K562 (cell line): ENCODE measurements around the gene MET. TPM values are rescaled to one million over a fixed set of nuclear protein-coding genes. Genes with fewer than 3 reads are reported as not detected.

Source experiments
- ATAC-seq: fragments of 200-7000 bp; cut with Tn5 transposase; 3 replicates; pipeline ENCODE4 v1.9.1; 2020; ENCODE audit warnings: moderate library complexity
- BruUV-seq: library from RNA; stranded (reverse); fragments of 400-500 nt; replicated peaks from 2 replicates; lab custom pipeline; 2021; lab: Mats Ljungman, UMichigan
- CTCF ChIA-PET: fragments of 300-600 bp; formaldehyde crosslinking; extraction: SDS; loops from one replicate; lab custom pipeline; 2021; ENCODE audit warnings: low intra/inter-chr PET ratio; lab: Yijun Ruan, JAX
- POLR2A ChIA-PET: fragments of 300-600, 350-650 bp; sonication (Branson Sonifier 250); formaldehyde crosslinking; extraction: SDS; loops from one replicate; lab custom pipeline; 2021; ENCODE audit warnings: antibody characterized with exemption, inconsistent platforms; lab: Yijun Ruan, JAX
- DNase-seq, 4 experiments: peaks; one replicate each; pipeline versions ENCODE4 v3.0.0 to v3.0.0-alpha.2; 2011 to 2018; ENCODE audit warnings: low spot score in 3 of 4, mixed read lengths in 3 of 4; ENCODE audit errors: extremely low read depth in 1 of 4
- FAIRE-seq: peaks from 2 replicates; lab custom pipeline; 2011; peaks lifted over from hg19 to GRCh38; lab: Jason Lieb, UNC
- H2AFZ ChIP-seq: 2 replicates; pipeline ENCODE4 v1.6.0; 2011; ENCODE audit warnings: low read depth, low read length, control low read depth, inconsistent platforms
- H3K27ac ChIP-seq: fragments of 200-600 bp; 3 replicates; pipeline ENCODE4 v1.8.0; 2011; ENCODE audit warnings: low read depth, mild to moderate bottlenecking, control low read depth, inconsistent platforms, low read length, moderate library complexity, mixed read lengths; ENCODE audit errors: extremely low read depth
- H3K27me3 ChIP-seq, 2 experiments: fragments of 300-600 bp in 1 of 2; 2 replicates in 1 of 2; 3 replicates in 1 of 2; pipeline versions ENCODE4 v1.6.0 to v1.8.0; 2011; ENCODE audit warnings: inconsistent platforms in 2 of 2, low read length in 2 of 2, mild to moderate bottlenecking in 1 of 2, mixed read lengths in 1 of 2, moderate library complexity in 1 of 2; ENCODE audit not compliant: control insufficient read depth in 2 of 2, insufficient read depth in 2 of 2
- H3K36me3 ChIP-seq: fragments of 300-600 bp; 3 replicates; pipeline ENCODE4 v1.8.0; 2011; ENCODE audit warnings: mild to moderate bottlenecking, low read length, inconsistent platforms; ENCODE audit not compliant: control insufficient read depth, insufficient read depth
- H3K4me1 ChIP-seq, 2 experiments: fragments of 200-600 bp in 1 of 2; replicated peaks in 1 of 2; 2 replicates in 1 of 2; 3 replicates in 1 of 2; pipeline versions ENCODE4 v1.5.1 to v1.8.0; 2011; ENCODE audit warnings: inconsistent platforms in 2 of 2, low read length in 2 of 2, mild to moderate bottlenecking in 1 of 2, mixed read lengths in 1 of 2, moderate library complexity in 1 of 2; ENCODE audit not compliant: control insufficient read depth in 2 of 2, insufficient read depth in 2 of 2
- H3K4me2 ChIP-seq: 2 replicates; pipeline ENCODE4 v1.6.1; 2011; ENCODE audit warnings: low read length, control low read depth, inconsistent platforms, mixed read lengths; ENCODE audit not compliant: insufficient read depth
- H3K4me3 ChIP-seq: fragments of 200-600 bp; sonication (generic), shearing (Covaris generic); 2 replicates; pipeline ENCODE4 v1.5.1; 2016; ENCODE audit warnings: control low read depth, inconsistent platforms
- H3K79me2 ChIP-seq: fragments of 200-600 bp; 3 replicates; pipeline ENCODE4 v1.8.0; 2011; ENCODE audit warnings: low read length, inconsistent platforms; ENCODE audit not compliant: control insufficient read depth, insufficient read depth
- H3K9ac ChIP-seq, 2 experiments: 2 replicates each; pipeline versions ENCODE4 v1.6.0 to v1.6.1; 2011; ENCODE audit warnings: low read depth in 2 of 2, low read length in 2 of 2, control low read depth in 1 of 2, inconsistent platforms in 1 of 2, mild to moderate bottlenecking in 1 of 2, mixed read lengths in 1 of 2; ENCODE audit not compliant: insufficient read depth in 1 of 2
- H3K9me1 ChIP-seq: one replicate; pipeline ENCODE4 v1.6.0; 2011; ENCODE audit warnings: inconsistent platforms, mild to moderate bottlenecking, low read length, moderate library complexity; ENCODE audit not compliant: control insufficient read depth, insufficient read depth
- H3K9me3 ChIP-seq: replicated peaks from 2 replicates; pipeline ENCODE4 v1.5.1; 2011; ENCODE audit warnings: low read depth, low read length, inconsistent platforms; ENCODE audit not compliant: control insufficient read depth, insufficient read depth
- H4K20me1 ChIP-seq: replicated peaks from 2 replicates; pipeline ENCODE4 v1.6.1; 2011; ENCODE audit warnings: low read length, inconsistent platforms, mixed read lengths; ENCODE audit not compliant: control insufficient read depth, insufficient read depth
- CBFA2T3 ChIP-seq: fragments of 450-650 bp; IDR thresholded peaks from 2 replicates; pipeline ENCODE4 v1.6.1; 2017
- PRMT5 ChIP-seq: sonication (generic); formaldehyde crosslinking; IDR thresholded peaks from 2 replicates; pipeline ENCODE4 v1.5.0; 2020; ENCODE audit warnings: missing genetic modification reagents
- SIN3B ChIP-seq: fragments of 450-650 bp; IDR thresholded peaks from 2 replicates; pipeline ENCODE4 v1.6.1; 2017; ENCODE audit warnings: low read depth, mild to moderate bottlenecking, moderate library complexity
- ZNF124 ChIP-seq: sonication (generic); formaldehyde crosslinking; IDR thresholded peaks from 2 replicates; pipeline ENCODE4 v1.8.1; 2022; ENCODE audit warnings: missing genetic modification reagents
- ZNF23 ChIP-seq: fragments of 250-450 bp; sonication (Bioruptor Pico); IDR thresholded peaks from 2 replicates; pipeline ENCODE4 v1.4.0; 2020; ENCODE audit warnings: mild to moderate bottlenecking
- WGBS: fragments of 100-300 bp; shearing (Covaris generic); methylation state at CpG from one replicate; pipeline ENCODE4 v1.1.6; 2016; ENCODE audit warnings: low coverage, mixed read lengths; ENCODE audit not compliant: insufficient coverage; ENCODE audit errors: missing lambda C conversion rate; 5-methylcytosine and 5-hydroxymethylcytosine counted together
- in situ Hi-C: fragments of 300-500 bp; cut with MboI; formaldehyde crosslinking; loops from 4 replicates; pipeline ENCODE4 v1.15.0; 2018; ENCODE audit warnings: inconsistent platforms, mixed read lengths
- intact Hi-C: fragments of 100-400 bp; cut with micrococcal nuclease; formaldehyde crosslinking; loops from 2 replicates; pipeline ENCODE4 v1.14.2; 2022
- polyA plus RNA-seq, 8 experiments: library from polyadenylated mRNA; depleted of rRNA in 4 of 8; stranded (reverse) in 5 of 8; unstranded in 3 of 8; fragments of >200 nt; fragmentation: Nextera tagmentation in 2 of 8; fragmentation: Illumina TruSeq in 1 of 8; extraction: Ambion mirVana in 2 of 8; extraction: Trizol in 1 of 8; gene quantifications; 2 replicates each; pipeline versions ENCODE4 v1.2.1 to v1.2.3, GENCODE V29; 2011 to 2014; ENCODE audit warnings: inconsistent platforms in 1 of 8, missing spikeins in 1 of 8
- total RNA-seq, 7 experiments: library from RNA; depleted of rRNA in 6 of 7; stranded (reverse); fragments of >200 nt in 6 of 7; fragmentation: Illumina TruSeq in 2 of 7; extraction: Trizol in 2 of 7; gene quantifications; 2 replicates each; pipeline versions ENCODE4 v1.2.1 to v1.2.3, GENCODE V29; 2011 to 2021; ENCODE audit warnings: low replicate concordance in 1 of 7
- TF ChIP-seq, protein P1 (sequence below): fragments of 200-800 bp; sonication (Bioruptor generic); IDR thresholded peaks from 2 replicates; pipeline ENCODE4 v1.6.1; 2017; ENCODE audit warnings: missing genetic modification characterization, missing compliant biosample characterization
- TF ChIP-seq, protein P2 (sequence below), 2 experiments: IDR thresholded peaks in 1 of 2; conservative IDR thresholded peaks in 1 of 2; 2 replicates each; pipeline ENCODE4 v1.6.1; 2016; ENCODE audit warnings: low read depth in 2 of 2, mild to moderate bottlenecking in 1 of 2, missing compliant biosample characterization in 1 of 2, missing genetic modification characterization in 1 of 2, moderate library complexity in 1 of 2

The MET gene
- total and polyA plus RNA-seq, 9 of the 15 experiments (the other 6 are each of a cell fraction or from before 2014, with no cell fraction given): 0.84 to 2.4 (median 1.1) TPM

GRCh38 chr7:116829041-116829440, 157.0 kb downstream of the MET start:
- 0 out of 2 replicates have a peak, but pooled peaks cover 2% of the 10 kb centered on the region for H3K9me3 ChIP-seq
- H4K20me1 ChIP-seq: no peaks in the 10 kb centered on the region
- FAIRE-seq: no peak
- ChIA-PET POLR2A (no interaction called here), CTCF (interaction anchor here (1.2 kb wide), 1 partner anchor 291 kb away, joined by 4 read pairs; no protein-coding TSS in a partner anchor)
- H3K9me1 ChIP-seq: no peaks in the 10 kb centered on the region
- BruUV-seq: no TSS peak
- H3K27me3 ChIP-seq: peaks cover 4 to 18% of the 10 kb centered on the region in 2 experiments; a peak in 3 of 5 replicates
- TF ChIP-seq ZNF124 (CRISPR knock-in tag) (no peak), CBFA2T3 (no peak), ZNF23 (no peak), PRMT5 (CRISPR knock-in tag) (no peak), SIN3B (no peak)
- TF ChIP-seq, protein P1, sequence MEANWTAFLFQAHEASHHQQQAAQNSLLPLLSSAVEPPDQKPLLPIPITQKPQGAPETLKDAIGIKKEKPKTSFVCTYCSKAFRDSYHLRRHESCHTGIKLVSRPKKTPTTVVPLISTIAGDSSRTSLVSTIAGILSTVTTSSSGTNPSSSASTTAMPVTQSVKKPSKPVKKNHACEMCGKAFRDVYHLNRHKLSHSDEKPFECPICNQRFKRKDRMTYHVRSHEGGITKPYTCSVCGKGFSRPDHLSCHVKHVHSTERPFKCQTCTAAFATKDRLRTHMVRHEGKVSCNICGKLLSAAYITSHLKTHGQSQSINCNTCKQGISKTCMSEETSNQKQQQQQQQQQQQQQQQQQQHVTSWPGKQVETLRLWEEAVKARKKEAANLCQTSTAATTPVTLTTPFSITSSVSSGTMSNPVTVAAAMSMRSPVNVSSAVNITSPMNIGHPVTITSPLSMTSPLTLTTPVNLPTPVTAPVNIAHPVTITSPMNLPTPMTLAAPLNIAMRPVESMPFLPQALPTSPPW (CRISPR knock-in tag): no peak
- TF ChIP-seq, protein P2, sequence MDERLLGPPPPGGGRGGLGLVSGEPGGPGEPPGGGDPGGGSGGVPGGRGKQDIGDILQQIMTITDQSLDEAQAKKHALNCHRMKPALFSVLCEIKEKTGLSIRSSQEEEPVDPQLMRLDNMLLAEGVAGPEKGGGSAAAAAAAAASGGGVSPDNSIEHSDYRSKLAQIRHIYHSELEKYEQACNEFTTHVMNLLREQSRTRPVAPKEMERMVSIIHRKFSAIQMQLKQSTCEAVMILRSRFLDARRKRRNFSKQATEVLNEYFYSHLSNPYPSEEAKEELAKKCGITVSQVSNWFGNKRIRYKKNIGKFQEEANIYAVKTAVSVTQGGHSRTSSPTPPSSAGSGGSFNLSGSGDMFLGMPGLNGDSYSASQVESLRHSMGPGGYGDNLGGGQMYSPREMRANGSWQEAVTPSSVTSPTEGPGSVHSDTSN (CRISPR knock-in tag; IDR thresholded peaks at IDR 0.05; ENCODE audit: low read depth): no peak
- TF ChIP-seq, protein P2 (tag; conservative IDR thresholded peaks at IDR 0.05; ENCODE audit: low read depth): no peak
- no peak overlapping the region for H3K27ac ChIP-seq
- H3K4me2 ChIP-seq: no peak overlapping the region
- in situ Hi-C loops: no loop called here
- H3K9ac ChIP-seq: no peak overlapping the region
- ATAC-seq: no peak
- no peak overlapping the region for H3K4me3 ChIP-seq
- H3K79me2 ChIP-seq: no peaks in the 10 kb centered on the region
- 1% methylated on average over 3 of the region's 3 CpGs for WGBS
- no peak overlapping the region for H2AFZ ChIP-seq
- H3K4me1 ChIP-seq: no peaks in the 10 kb centered on the region
- no peak for DNase-seq
- intact Hi-C loops: loop anchor here (5.0 kb wide), 2 partner anchors 98 to 298 kb away; no protein-coding TSS in a partner anchor
- no peaks in the 10 kb centered on the region for H3K36me3 ChIP-seq
